Lung (tissue), 12 donors: ENCODE results near the gene RNF208. TPM values are rescaled to one million over a fixed set of nuclear protein-coding genes. Genes with fewer than 3 reads are reported as not detected.

Source experiments
- ATAC-seq: fragments of 200-7000 bp; cut with Tn5 transposase; one replicate; pipeline ENCODE4 v1.9.1; 2020; ENCODE audit warnings: moderate number of reproducible peaks; ENCODE audit not compliant: insufficient read depth, low FRiP score
- DNase-seq, 3 donors: peaks; one replicate each; pipeline ENCODE4 v3.0.0-alpha.2; 2013 to 2017
- H3K27ac ChIP-seq, 2 donors: one replicate each; pipeline ENCODE4 v1.5.1; 2013; ENCODE audit warnings: mild to moderate bottlenecking in 2 of 2, moderate library complexity in 2 of 2, control low read depth in 1 of 2, inconsistent platforms in 1 of 2, low read depth in 1 of 2, low read length in 1 of 2
- H3K27me3 ChIP-seq, 3 donors: one replicate each; pipeline ENCODE4 v1.5.1; 2013; ENCODE audit warnings: low read length in 2 of 3; ENCODE audit not compliant: control insufficient read depth in 3 of 3, insufficient read depth in 3 of 3
- H3K36me3 ChIP-seq, 4 donors: one replicate each; pipeline ENCODE4 v1.5.1; 2013; ENCODE audit warnings: low read length in 4 of 4, mild to moderate bottlenecking in 1 of 4, moderate library complexity in 1 of 4; ENCODE audit not compliant: control insufficient read depth in 4 of 4, insufficient read depth in 4 of 4
- H3K4me1 ChIP-seq, 5 donors: one replicate each; pipeline ENCODE4 v1.5.1; 2013; ENCODE audit warnings: low read length in 5 of 5, mild to moderate bottlenecking in 2 of 5, moderate library complexity in 1 of 5; ENCODE audit not compliant: control insufficient read depth in 5 of 5, insufficient read depth in 5 of 5
- H3K4me3 ChIP-seq: one replicate; pipeline ENCODE4 v1.5.1; 2013; ENCODE audit warnings: mild to moderate bottlenecking, control low read depth, moderate library complexity
- H3K9ac ChIP-seq, 2 donors: one replicate each; pipeline ENCODE4 v1.5.1; 2013; ENCODE audit warnings: low read length in 2 of 2, control low read depth in 1 of 2; ENCODE audit not compliant: insufficient read depth in 1 of 2
- H3K9me3 ChIP-seq, 4 donors: one replicate each; pipeline ENCODE4 v1.5.1; 2013; ENCODE audit warnings: low read length in 3 of 4, mild to moderate bottlenecking in 1 of 4, moderate library complexity in 1 of 4; ENCODE audit not compliant: control insufficient read depth in 4 of 4, insufficient read depth in 3 of 4
- WGBS, 2 donors: extraction: QIAGEN DNeasy Blood & Tissue Kit; methylation state at CpG; one replicate each; pipeline ENCODE4 v1.1.7; 2013; 5-methylcytosine and 5-hydroxymethylcytosine counted together
- polyA plus RNA-seq, 2 donors: library from polyadenylated mRNA; stranded (reverse); fragments of 200-250 nt; gene quantifications; one replicate each; pipeline ENCODE4 v1.2.1, GENCODE V29; 2013
- total RNA-seq, 2 donors: library from RNA; depleted of rRNA in 1 of 2; stranded (reverse); fragments of >200 nt in 1 of 2; gene quantifications; one replicate each; pipeline ENCODE4 v1.2.1, GENCODE V29; 2014 to 2021
- TF ChIP-seq, protein P1 (sequence below): IDR thresholded peaks from 2 replicates; pipeline ENCODE4 v1.5.1; 2012; ENCODE audit warnings: mild to moderate bottlenecking; ENCODE audit errors: control extremely low read depth, extremely low read depth
- donor health status: control.
- donor health status: control.
- donor health status: Bipolar disorder and iron deficiency.
- donor health status: healthy.
- donor health status: DM: yes; HTN: yes; CAD: no.

The RNF208 gene
- total and polyA plus RNA-seq, 4 donors: 1.7 to 12.0 (median 5.3) TPM

GRCh38 chr9:137181680-137182079, 40.4 kb downstream of the RNF208 start:
- WGBS, 2 donors: 96 to 97% methylated on average over 19 to 22 of the region's 22 CpGs
- Histone ChIP-seq H3K9ac (no peak overlapping the region), H3K27ac (no peak overlapping the region), H3K4me3 (no peak overlapping the region), H3K9me3 (peaks cover 0 to 2% (median 0%) of the 10 kb centered on the region in 4 donors), H3K36me3 (peaks cover 8 to 89% (median 32%) of the 10 kb centered on the region in 4 donors), H3K4me1 (peaks cover 0 to 12% (median 2%) of the 10 kb centered on the region in 5 donors), H3K27me3 (no peaks in the 10 kb centered on the region)
- ATAC-seq: no peak
- DNase-seq: no peak
- TF ChIP-seq, protein P1, sequence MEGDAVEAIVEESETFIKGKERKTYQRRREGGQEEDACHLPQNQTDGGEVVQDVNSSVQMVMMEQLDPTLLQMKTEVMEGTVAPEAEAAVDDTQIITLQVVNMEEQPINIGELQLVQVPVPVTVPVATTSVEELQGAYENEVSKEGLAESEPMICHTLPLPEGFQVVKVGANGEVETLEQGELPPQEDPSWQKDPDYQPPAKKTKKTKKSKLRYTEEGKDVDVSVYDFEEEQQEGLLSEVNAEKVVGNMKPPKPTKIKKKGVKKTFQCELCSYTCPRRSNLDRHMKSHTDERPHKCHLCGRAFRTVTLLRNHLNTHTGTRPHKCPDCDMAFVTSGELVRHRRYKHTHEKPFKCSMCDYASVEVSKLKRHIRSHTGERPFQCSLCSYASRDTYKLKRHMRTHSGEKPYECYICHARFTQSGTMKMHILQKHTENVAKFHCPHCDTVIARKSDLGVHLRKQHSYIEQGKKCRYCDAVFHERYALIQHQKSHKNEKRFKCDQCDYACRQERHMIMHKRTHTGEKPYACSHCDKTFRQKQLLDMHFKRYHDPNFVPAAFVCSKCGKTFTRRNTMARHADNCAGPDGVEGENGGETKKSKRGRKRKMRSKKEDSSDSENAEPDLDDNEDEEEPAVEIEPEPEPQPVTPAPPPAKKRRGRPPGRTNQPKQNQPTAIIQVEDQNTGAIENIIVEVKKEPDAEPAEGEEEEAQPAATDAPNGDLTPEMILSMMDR: no peak

GRCh38 chr9:137180491-137180890, 41.5 kb downstream of the RNF208 start:
- DNase-seq: no peak
- H3K9me3 ChIP-seq: peaks cover 0 to 2% (median 0%) of the 10 kb centered on the region in 4 donors
- 95 to 97% methylated on average over 20 of the region's 20 CpGs for WGBS, 2 donors

GRCh38 chr9:137179761-137180160, 42.3 kb downstream of the RNF208 start:
- Histone ChIP-seq H3K9ac (no peak overlapping the region), H3K27ac (no peak overlapping the region), H3K4me3 (no peak overlapping the region), H3K4me1 (peaks cover 0 to 5% (median 0%) of the 10 kb centered on the region in 5 donors), H3K27me3 (no peaks in the 10 kb centered on the region), H3K9me3 (peaks cover 0 to 2% (median 0%) of the 10 kb centered on the region in 4 donors), H3K36me3 (peaks cover 8 to 72% (median 27%) of the 10 kb centered on the region in 4 donors)
- TF ChIP-seq, protein P1: no peak
- 96 to 97% methylated on average over 15 to 17 of the region's 17 CpGs for WGBS, 2 donors
- ATAC-seq: no peak
- no peak for DNase-seq

More at GRCh38 chr9:137180491-137180890, 41.5 kb downstream of the RNF208 start:
- H3K4me3 ChIP-seq: no peak overlapping the region
- peaks cover 0 to 1% (median 0%) of the 10 kb centered on the region in 5 donors for H3K4me1 ChIP-seq
- H3K27me3 ChIP-seq: no peaks in the 10 kb centered on the region
- H3K27ac ChIP-seq: no peak overlapping the region
- H3K9ac ChIP-seq: no peak overlapping the region
- H3K36me3 ChIP-seq: peaks cover 8 to 79% (median 29%) of the 10 kb centered on the region in 4 donors
- ATAC-seq: no peak
- TF ChIP-seq, protein P1: no peak
